ENCODE measurements around the gene ADARB2. TPM values are rescaled to one million over a fixed set of nuclear protein-coding genes. Genes with fewer than 3 reads are reported as not detected.

The ADARB2 gene
- total RNA-seq, 2 experiments from 2014 or later = 0.17 to 0.30 TPM

GRCh38 chr10:1390200-1390599 is 347.1 kb downstream of the ADARB2 start:
- no peak for DNase-seq
- Mint-ChIP-seq H3K4me3 (no peak overlapping the region), H3K4me1 (no peaks in the 10 kb centered on the region), H3K36me3 (ENCODE audit: low read depth) (no peaks in the 10 kb centered on the region), H3K9me3 (no peaks in the 10 kb centered on the region), H3K27me3 (peaks cover 23% of the 10 kb centered on the region), H3K27ac (no peak overlapping the region)
- POLR2A ChIA-PET = no interaction called here
- CTCF ChIA-PET = no interaction called here

GRCh38 chr10:1384026-1384425 is 353.3 kb downstream of the ADARB2 start:
- no peaks in the 10 kb centered on the region for H3K4me1 Mint-ChIP-seq
- no peaks in the 10 kb centered on the region for H3K36me3 Mint-ChIP-seq (ENCODE audit: low read depth)
- H3K27me3 Mint-ChIP-seq = peaks cover 44% of the 10 kb centered on the region
- no peak overlapping the region for H3K27ac Mint-ChIP-seq
- H3K9me3 Mint-ChIP-seq = no peaks in the 10 kb centered on the region
- DNase-seq = no peak
- no peak overlapping the region for H3K4me3 Mint-ChIP-seq
- POLR2A ChIA-PET = no interaction called here
- CTCF ChIA-PET = no interaction called here

GRCh38 chr10:1382711-1383110 is 354.6 kb downstream of the ADARB2 start:
- CTCF ChIA-PET = no interaction called here
- POLR2A ChIA-PET = no interaction called here
- DNase-seq = no peak
- no peak overlapping the region for H3K27ac Mint-ChIP-seq
- no peaks in the 10 kb centered on the region for H3K9me3 Mint-ChIP-seq
- no peak overlapping the region for H3K4me3 Mint-ChIP-seq
- H3K27me3 Mint-ChIP-seq = peaks cover 46% of the 10 kb centered on the region
- no peaks in the 10 kb centered on the region for H3K4me1 Mint-ChIP-seq
- H3K36me3 Mint-ChIP-seq (ENCODE audit: low read depth) = no peaks in the 10 kb centered on the region

- no peaks in the 10 kb centered on the region for H3K4me1 Mint-ChIP-seq
- H3K27me3 Mint-ChIP-seq = peaks cover 41% of the 10 kb centered on the region
- H3K9me3 Mint-ChIP-seq = no peaks in the 10 kb centered on the region
- H3K36me3 Mint-ChIP-seq (ENCODE audit: low read depth) = no peaks in the 10 kb centered on the region
- ChIA-PET CTCF (no interaction called here), POLR2A (no interaction called here)
- H3K4me3 Mint-ChIP-seq = no peak overlapping the region
- no peak for DNase-seq
- no peak overlapping the region for H3K27ac Mint-ChIP-seq
Measured at GRCh38 chr10:1381339-1381738, 356.0 kb downstream of the ADARB2 start.

- peaks cover 8% of the 10 kb centered on the region for H3K9me3 Mint-ChIP-seq
- ChIA-PET CTCF (no interaction called here), POLR2A (no interaction called here)
- no peaks in the 10 kb centered on the region for H3K4me1 Mint-ChIP-seq
- DNase-seq = no peak
- H3K36me3 Mint-ChIP-seq (ENCODE audit: low read depth) = no peaks in the 10 kb centered on the region
- peaks cover 35% of the 10 kb centered on the region for H3K27me3 Mint-ChIP-seq
- H3K27ac Mint-ChIP-seq = no peak overlapping the region
- H3K4me3 Mint-ChIP-seq = no peak overlapping the region
Measured at GRCh38 chr10:1380088-1380671, 357.1 kb downstream of the ADARB2 start.

GRCh38 chr10:1379601-1380000 is 357.7 kb downstream of the ADARB2 start:
- no peak overlapping the region for H3K4me3 Mint-ChIP-seq
- H3K27ac Mint-ChIP-seq = no peak overlapping the region
- H3K27me3 Mint-ChIP-seq = peaks cover 29% of the 10 kb centered on the region
- ChIA-PET POLR2A (no interaction called here), CTCF (no interaction called here)
- no peaks in the 10 kb centered on the region for H3K36me3 Mint-ChIP-seq (ENCODE audit: low read depth)
- peaks cover 8% of the 10 kb centered on the region for H3K9me3 Mint-ChIP-seq
- H3K4me1 Mint-ChIP-seq = no peaks in the 10 kb centered on the region
- no peak for DNase-seq

- POLR2A ChIA-PET = no interaction called here
Measured at GRCh38 chr10:1378473-1378872, 358.9 kb downstream of the ADARB2 start.

GRCh38 chr10:1377740-1378397 is 359.5 kb downstream of the ADARB2 start:
- Mint-ChIP-seq H3K4me1 (no peaks in the 10 kb centered on the region), H3K4me3 (no peak overlapping the region), H3K9me3 (peaks cover 11% of the 10 kb centered on the region), H3K27me3 (peaks cover 27% of the 10 kb centered on the region), H3K27ac (no peak overlapping the region), H3K36me3 (ENCODE audit: low read depth) (no peaks in the 10 kb centered on the region)
- ChIA-PET POLR2A (no interaction called here), CTCF (no interaction called here)
- DNase-seq = no peak

More at GRCh38 chr10:1378473-1378872, 358.9 kb downstream of the ADARB2 start:
- no peaks in the 10 kb centered on the region for H3K36me3 Mint-ChIP-seq (ENCODE audit: low read depth)
- CTCF ChIA-PET = no interaction called here
- H3K27me3 Mint-ChIP-seq = peaks cover 27% of the 10 kb centered on the region
- no peaks in the 10 kb centered on the region for H3K4me1 Mint-ChIP-seq
- peaks cover 11% of the 10 kb centered on the region for H3K9me3 Mint-ChIP-seq
- no peak overlapping the region for H3K4me3 Mint-ChIP-seq
- H3K27ac Mint-ChIP-seq = no peak overlapping the region
- no peak for DNase-seq

- no peaks in the 10 kb centered on the region for H3K36me3 Mint-ChIP-seq (ENCODE audit: low read depth)
- H3K27me3 Mint-ChIP-seq = peaks cover 27% of the 10 kb centered on the region
- POLR2A ChIA-PET = no interaction called here
Measured at GRCh38 chr10:1377231-1377630, 360.1 kb downstream of the ADARB2 start.

GRCh38 chr10:1376384-1376945 is 360.9 kb downstream of the ADARB2 start:
- no peak overlapping the region for H3K4me3 Mint-ChIP-seq
- peaks cover 11% of the 10 kb centered on the region for H3K9me3 Mint-ChIP-seq
- DNase-seq = no peak
- H3K36me3 Mint-ChIP-seq (ENCODE audit: low read depth) = no peaks in the 10 kb centered on the region
- no peaks in the 10 kb centered on the region for H3K4me1 Mint-ChIP-seq
- H3K27me3 Mint-ChIP-seq = peaks cover 24% of the 10 kb centered on the region
- ChIA-PET POLR2A (no interaction called here), CTCF (no interaction called here)
- no peak overlapping the region for H3K27ac Mint-ChIP-seq

More at GRCh38 chr10:1377231-1377630, 360.1 kb downstream of the ADARB2 start:
- CTCF ChIA-PET = no interaction called here
- Mint-ChIP-seq H3K9me3 (peaks cover 11% of the 10 kb centered on the region), H3K4me3 (no peak overlapping the region), H3K4me1 (no peaks in the 10 kb centered on the region), H3K27ac (no peak overlapping the region)
- DNase-seq = no peak

GRCh38 chr10:1375346-1376170 is 361.8 kb downstream of the ADARB2 start:
- ChIA-PET POLR2A (no interaction called here), CTCF (no interaction called here)
- no peak for DNase-seq
- peaks cover 11% of the 10 kb centered on the region for H3K9me3 Mint-ChIP-seq
- no peaks in the 10 kb centered on the region for H3K36me3 Mint-ChIP-seq (ENCODE audit: low read depth)
- no peak overlapping the region for H3K4me3 Mint-ChIP-seq
- H3K4me1 Mint-ChIP-seq = no peaks in the 10 kb centered on the region
- H3K27ac Mint-ChIP-seq = no peak overlapping the region
- peaks cover 19% of the 10 kb centered on the region for H3K27me3 Mint-ChIP-seq

- ChIA-PET CTCF (no interaction called here), POLR2A (no interaction called here)
- H3K9me3 Mint-ChIP-seq = peaks cover 11% of the 10 kb centered on the region
- no peak overlapping the region for H3K27ac Mint-ChIP-seq
- no peaks in the 10 kb centered on the region for H3K36me3 Mint-ChIP-seq (ENCODE audit: low read depth)
- H3K4me1 Mint-ChIP-seq = no peaks in the 10 kb centered on the region
- H3K27me3 Mint-ChIP-seq = peaks cover 16% of the 10 kb centered on the region
- no peak overlapping the region for H3K4me3 Mint-ChIP-seq
- no peak for DNase-seq
Measured at GRCh38 chr10:1374511-1375345, 362.6 kb downstream of the ADARB2 start.

GRCh38 chr10:1373287-1373686 is 364.0 kb downstream of the ADARB2 start:
- peaks cover 2% of the 10 kb centered on the region for H3K27me3 Mint-ChIP-seq
- no peak overlapping the region for H3K27ac Mint-ChIP-seq
- no peaks in the 10 kb centered on the region for H3K36me3 Mint-ChIP-seq (ENCODE audit: low read depth)
- CTCF ChIA-PET = no interaction called here
- no peak overlapping the region for H3K4me3 Mint-ChIP-seq
- DNase-seq = no peak
- peaks cover 11% of the 10 kb centered on the region for H3K9me3 Mint-ChIP-seq
- no peaks in the 10 kb centered on the region for H3K4me1 Mint-ChIP-seq
- POLR2A ChIA-PET = no interaction called here

Measured in activated CD4-positive, alpha-beta T cell treated with anti-CD3 and anti-CD28 coated beads, Interleukin-2, amount 10 ng/mL, durations not matched to agents 7 days and 5 days (primary cell).